D721Med (cell line): ENCODE data around the gene PAXIP1.
A peak's percentile ranks its signal among the peaks of the same experiment; 100 is the strongest.

Source experiments
- DNase-seq: peaks from one replicate; pipeline ENCODE4 v3.0.0; 2011; ENCODE audit warnings: low spot score; ENCODE audit not compliant: insufficient read length
- FAIRE-seq: peaks from 2 replicates; lab custom pipeline; 2011; peaks lifted over from hg19 to GRCh38; lab: Jason Lieb, UNC
- TF ChIP-seq, protein P1 (sequence below): IDR thresholded peaks from 2 replicates; pipeline ENCODE4 v1.5.1; 2012; ENCODE audit warnings: mild to moderate bottlenecking, control low read depth; ENCODE audit not compliant: insufficient read depth; ENCODE audit errors: missing control alignments

Gene PAXIP1

DNA sequence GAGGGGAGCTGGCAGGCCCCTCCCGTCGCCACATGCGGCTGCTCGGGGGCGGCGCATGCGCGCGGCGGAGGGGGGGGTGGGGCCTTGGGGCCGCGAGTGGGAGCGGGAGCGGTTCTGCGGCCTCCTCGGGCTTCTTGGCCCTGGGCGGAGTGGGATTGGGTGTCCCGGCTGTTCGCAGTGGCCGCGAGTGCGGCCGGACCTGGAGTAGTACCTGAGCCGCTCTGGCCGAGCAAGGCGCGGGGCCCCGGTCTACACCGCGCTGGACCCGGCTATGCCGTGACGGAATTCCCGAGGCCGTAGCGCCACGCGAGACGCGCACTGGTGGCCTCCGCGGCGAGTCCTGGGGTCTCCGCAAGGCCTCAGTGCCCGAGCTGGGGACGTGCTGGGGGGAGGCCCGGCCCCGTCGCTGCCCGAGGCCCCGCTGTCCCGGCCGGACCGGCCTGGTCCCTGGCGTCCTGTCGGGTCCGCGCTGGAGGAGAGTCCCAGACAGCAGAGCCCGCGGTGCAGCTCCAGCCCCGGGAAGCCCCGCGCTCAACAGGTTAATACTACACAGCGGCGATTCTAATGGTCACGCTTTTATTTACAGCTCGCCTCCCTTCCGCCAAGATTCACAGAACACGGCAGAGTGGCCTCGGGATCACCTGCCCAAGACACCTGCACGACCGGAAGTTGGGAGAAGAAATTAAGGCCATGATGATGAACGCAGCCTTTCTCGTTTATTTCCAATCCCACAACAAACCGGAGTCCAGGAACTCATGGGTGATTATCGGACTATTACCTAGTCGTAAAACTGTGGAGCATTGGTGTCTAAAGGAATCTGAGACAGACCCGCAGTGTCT lies 671 bp upstream of the PAXIP1 start:
- FAIRE-seq (no peak), DNase-seq (peak; percentile 82)
- TF ChIP-seq, protein P1, sequence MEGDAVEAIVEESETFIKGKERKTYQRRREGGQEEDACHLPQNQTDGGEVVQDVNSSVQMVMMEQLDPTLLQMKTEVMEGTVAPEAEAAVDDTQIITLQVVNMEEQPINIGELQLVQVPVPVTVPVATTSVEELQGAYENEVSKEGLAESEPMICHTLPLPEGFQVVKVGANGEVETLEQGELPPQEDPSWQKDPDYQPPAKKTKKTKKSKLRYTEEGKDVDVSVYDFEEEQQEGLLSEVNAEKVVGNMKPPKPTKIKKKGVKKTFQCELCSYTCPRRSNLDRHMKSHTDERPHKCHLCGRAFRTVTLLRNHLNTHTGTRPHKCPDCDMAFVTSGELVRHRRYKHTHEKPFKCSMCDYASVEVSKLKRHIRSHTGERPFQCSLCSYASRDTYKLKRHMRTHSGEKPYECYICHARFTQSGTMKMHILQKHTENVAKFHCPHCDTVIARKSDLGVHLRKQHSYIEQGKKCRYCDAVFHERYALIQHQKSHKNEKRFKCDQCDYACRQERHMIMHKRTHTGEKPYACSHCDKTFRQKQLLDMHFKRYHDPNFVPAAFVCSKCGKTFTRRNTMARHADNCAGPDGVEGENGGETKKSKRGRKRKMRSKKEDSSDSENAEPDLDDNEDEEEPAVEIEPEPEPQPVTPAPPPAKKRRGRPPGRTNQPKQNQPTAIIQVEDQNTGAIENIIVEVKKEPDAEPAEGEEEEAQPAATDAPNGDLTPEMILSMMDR, result no peak

DNA sequence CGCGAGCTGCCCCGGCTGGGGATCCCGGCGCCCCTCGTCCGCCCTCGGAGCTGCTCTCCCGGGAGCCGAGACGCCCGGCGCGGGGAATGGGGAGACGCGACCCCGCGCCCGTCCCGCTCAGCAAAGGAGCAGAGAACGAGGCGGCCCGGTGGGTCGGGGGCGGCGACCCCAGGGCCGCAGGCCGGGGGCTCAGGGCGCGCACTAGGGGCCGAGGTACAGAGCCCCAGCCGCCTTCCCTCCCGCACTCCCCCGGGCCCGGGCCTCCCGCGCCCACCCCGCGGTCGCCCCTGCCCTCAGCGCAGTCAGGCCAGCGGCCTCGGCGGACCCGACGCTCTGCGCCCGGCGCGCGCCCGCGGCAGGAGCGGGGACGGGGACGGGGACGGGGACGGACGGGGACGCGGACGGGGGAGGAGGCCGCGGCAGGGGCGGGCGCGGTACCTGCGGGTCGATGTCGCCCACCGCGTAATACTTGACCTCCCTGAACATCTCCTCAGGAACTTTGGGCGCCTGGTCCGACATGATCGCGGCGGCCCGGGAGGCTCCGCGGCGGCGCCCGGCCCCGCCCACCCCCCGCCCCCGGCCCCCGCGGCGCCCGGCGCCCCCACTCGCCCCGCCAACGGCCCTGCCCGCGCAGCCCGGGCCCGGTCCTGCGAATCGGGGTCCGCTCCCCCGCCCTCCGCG lies 373 bp downstream of the PAXIP1 start:
- FAIRE-seq, result no peak
- DNase-seq, result peak; percentile 31
- TF ChIP-seq, protein P1, result no peak

DNA sequence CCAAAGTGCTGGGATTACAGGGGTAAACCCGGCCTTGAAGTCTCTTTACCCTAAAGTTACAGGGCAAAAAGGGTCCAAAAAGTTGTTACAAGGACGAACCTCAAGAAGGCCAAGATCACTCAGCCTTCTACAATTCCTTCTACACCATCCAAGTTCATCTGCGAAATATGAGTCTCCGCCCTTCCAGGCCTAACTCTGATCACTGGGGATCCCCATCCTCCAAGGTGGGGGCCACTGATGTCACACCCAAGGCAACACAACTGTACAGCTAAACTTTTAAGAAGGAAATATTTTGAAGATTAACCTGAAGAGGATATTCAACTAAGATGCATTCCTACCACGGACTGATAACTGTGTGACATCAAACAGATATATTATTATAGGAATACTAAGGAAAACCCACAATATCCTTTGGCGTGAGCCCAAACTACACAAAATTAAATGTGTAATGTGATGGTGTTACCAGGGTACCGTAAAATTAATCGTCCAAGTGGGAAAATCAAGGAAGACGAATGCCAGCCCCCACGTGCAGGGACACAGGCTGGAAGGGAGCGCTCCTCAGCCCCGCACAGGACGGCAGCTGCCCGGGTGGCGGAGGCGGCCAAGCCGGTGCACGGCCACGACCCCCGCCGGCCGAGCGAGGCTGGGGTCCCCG lies 1.0 kb downstream of the PAXIP1 start:
- TF ChIP-seq, protein P1, result no peak

DNA sequence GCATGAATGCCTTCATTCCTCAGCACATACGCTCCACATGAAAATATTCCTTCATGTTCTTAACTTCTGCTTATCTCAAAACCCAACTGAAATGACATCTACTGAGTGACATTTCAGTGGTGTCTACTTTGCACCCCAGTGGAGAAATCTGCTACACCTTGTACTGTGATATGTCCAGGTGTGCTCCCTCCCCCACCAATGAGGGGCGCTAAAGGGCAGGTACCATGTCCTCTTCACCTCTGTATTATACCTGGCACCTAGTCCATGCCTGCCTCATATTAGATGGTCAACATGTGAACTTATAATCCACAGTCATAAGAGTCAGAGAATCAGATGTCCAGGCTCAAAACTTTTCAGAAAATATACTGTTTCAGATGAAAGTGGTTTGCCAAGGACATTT lies 2.1 kb downstream of the PAXIP1 start:
- FAIRE-seq, result no peak
- DNase-seq, result no peak
- TF ChIP-seq, protein P1, result no peak

More for the DNA sequence above, 1.0 kb downstream of the PAXIP1 start:
- DNase-seq (no peak), FAIRE-seq (no peak)

DNA sequence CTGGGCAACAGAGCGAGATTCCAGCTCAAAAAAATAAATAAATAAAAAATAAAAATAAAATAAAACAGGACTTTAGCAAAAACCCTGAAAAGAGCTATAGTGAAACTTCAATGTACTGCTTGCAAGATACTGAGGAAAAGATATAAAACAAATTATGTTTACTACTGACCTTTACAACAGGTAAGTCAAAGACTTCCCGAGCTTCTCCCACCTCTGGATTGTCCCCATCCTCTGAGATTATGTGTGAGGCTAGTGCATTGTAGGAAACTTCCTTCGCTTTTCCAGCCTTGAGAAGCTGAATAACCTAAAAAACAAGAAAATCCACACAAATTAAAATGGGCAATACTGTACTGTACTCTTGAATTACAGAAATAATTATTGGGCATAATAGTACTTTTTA lies 4.4 kb downstream of the PAXIP1 start:
- DNase-seq, result no peak

DNA sequence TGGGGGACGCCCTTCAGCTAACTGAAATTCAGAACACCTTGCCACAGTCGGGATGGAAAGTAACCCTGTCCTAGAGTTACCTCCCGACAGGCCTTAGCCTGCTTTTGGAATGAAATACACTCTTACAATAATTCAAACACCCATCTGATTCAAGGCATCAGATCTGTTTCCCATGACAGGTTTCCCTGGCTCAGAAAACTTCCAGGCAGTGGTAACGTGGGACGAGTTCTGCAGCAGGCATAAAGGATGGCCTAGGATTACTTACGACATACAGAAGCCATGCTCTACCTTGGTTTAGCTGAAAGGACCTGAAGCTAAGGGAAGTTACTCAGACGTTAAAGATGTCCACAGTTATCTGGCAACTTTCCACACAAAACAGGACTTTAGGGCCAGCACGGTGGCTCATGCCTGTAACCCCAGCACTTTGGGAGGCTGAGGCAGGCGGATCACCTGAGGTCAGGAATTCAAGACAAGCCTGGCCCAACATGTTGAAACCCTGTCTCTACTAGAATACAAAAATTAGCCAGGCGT lies 5.0 kb downstream of the PAXIP1 start:
- FAIRE-seq, result no peak
- TF ChIP-seq, protein P1, result no peak
- no peak for DNase-seq

More for the DNA sequence above, 4.4 kb downstream of the PAXIP1 start:
- no peak for FAIRE-seq
- TF ChIP-seq, protein P1, result no peak
